ENCODE results near the gene GSTA4.

The GSTA4 gene

GRCh38 chr6:52995913-52996645 lies 995 bp upstream of the GSTA4 start:
- no peak for TF ChIP-seq Cebpa-rat (IDR thresholded peaks at IDR 0.05)
- Histone ChIP-seq H3K27ac (no peak overlapping the region), H3K4me2 (peak overlapping the region; percentile 84)

GRCh38 chr6:52994839-52995088 lies 320 bp downstream of the GSTA4 start:
- peaks cover 16% of the 10 kb centered on the region for H3K4me1 ChIP-seq
- no peaks in the 10 kb centered on the region for H3K27me3 ChIP-seq
- peak overlapping the region; percentile 92 for H3K9ac ChIP-seq
- no peaks in the 10 kb centered on the region for H3K9me3 ChIP-seq
- H3K36me3 ChIP-seq, result no peaks in the 10 kb centered on the region
- H3K4me2 ChIP-seq, result peak overlapping the region; percentile 84
- peak overlapping the region; percentile 95 for H3K27ac ChIP-seq
- peak overlapping the region; percentile 75 for H3K4me3 ChIP-seq
- no peak for TF ChIP-seq Cebpa-rat (IDR thresholded peaks at IDR 0.05)
- H4K20me1 ChIP-seq, result 0 out of 2 replicates have a peak, but pooled peaks cover 4% of the 10 kb centered on the region

More at GRCh38 chr6:52995913-52996645, 995 bp upstream of the GSTA4 start:
- Histone ChIP-seq H4K20me1 (0 out of 2 replicates have a peak, but pooled peaks cover 4% of the 10 kb centered on the region), H3K9ac (peak overlapping the region; percentile 22; the same call in 1 of the 2 replicates), H3K4me3 (peak overlapping the region; percentile 64), H3K27me3 (no peaks in the 10 kb centered on the region), H3K36me3 (no peaks in the 10 kb centered on the region), H3K4me1 (peaks cover 16% of the 10 kb centered on the region), H3K9me3 (no peaks in the 10 kb centered on the region)

- H3K4me1 ChIP-seq, result peaks cover 16% of the 10 kb centered on the region
- H3K9ac ChIP-seq, result peak overlapping the region; percentile 92
- no peak for TF ChIP-seq Cebpa-rat (IDR thresholded peaks at IDR 0.05)
- peak overlapping the region; percentile 95 for H3K27ac ChIP-seq
- peak overlapping the region; percentile 84 for H3K4me2 ChIP-seq
- peak overlapping the region; percentile 75 for H3K4me3 ChIP-seq
- no peaks in the 10 kb centered on the region for H3K9me3 ChIP-seq
- no peaks in the 10 kb centered on the region for H3K36me3 ChIP-seq
- 0 out of 2 replicates have a peak, but pooled peaks cover 4% of the 10 kb centered on the region for H4K20me1 ChIP-seq
- no peaks in the 10 kb centered on the region for H3K27me3 ChIP-seq
These were observed 849 bp downstream of the GSTA4 start for GRCh38 chr6:52994031-52994838.

- no peak for TF ChIP-seq Cebpa-rat (IDR thresholded peaks at IDR 0.05)
- H3K4me3 ChIP-seq, result no peak overlapping the region
- no peak overlapping the region for H3K27ac ChIP-seq
- H3K9ac ChIP-seq, result no peak overlapping the region
- H3K36me3 ChIP-seq, result no peaks in the 10 kb centered on the region
- 0 out of 2 replicates have a peak, but pooled peaks cover 4% of the 10 kb centered on the region for H4K20me1 ChIP-seq
- H3K9me3 ChIP-seq, result no peaks in the 10 kb centered on the region
- no peaks in the 10 kb centered on the region for H3K27me3 ChIP-seq
- H3K4me1 ChIP-seq, result peaks cover 16% of the 10 kb centered on the region
- H3K4me2 ChIP-seq, result peak overlapping the region; percentile 84
These were observed 1.8 kb downstream of the GSTA4 start for GRCh38 chr6:52992980-52993920.

GRCh38 chr6:52990342-52990741 lies 4.7 kb downstream of the GSTA4 start:
- Histone ChIP-seq H4K20me1 (peaks cover 5% of the 10 kb centered on the region; the same call in 1 of the 2 replicates), H3K36me3 (no peaks in the 10 kb centered on the region), H3K9ac (no peak overlapping the region), H3K27me3 (no peaks in the 10 kb centered on the region), H3K4me2 (no peak overlapping the region), H3K4me1 (peaks cover 12% of the 10 kb centered on the region), H3K27ac (no peak overlapping the region), H3K4me3 (no peak overlapping the region), H3K9me3 (no peaks in the 10 kb centered on the region)
- no peak for TF ChIP-seq Cebpa-rat (IDR thresholded peaks at IDR 0.05)

GRCh38 chr6:52985228-52985627 lies 9.9 kb downstream of the GSTA4 start:
- H3K27ac ChIP-seq, result no peak overlapping the region
- peak overlapping the region; percentile 81 for H3K4me2 ChIP-seq
- no peak overlapping the region for H3K9ac ChIP-seq
- no peak overlapping the region for H3K4me3 ChIP-seq
- no peaks in the 10 kb centered on the region for H3K9me3 ChIP-seq
- TF ChIP-seq Cebpa-rat (IDR thresholded peaks at IDR 0.05), result no peak
- H3K4me1 ChIP-seq, result peaks cover 26% of the 10 kb centered on the region
- peaks cover 23% of the 10 kb centered on the region for H4K20me1 ChIP-seq
- no peaks in the 10 kb centered on the region for H3K36me3 ChIP-seq
- H3K27me3 ChIP-seq, result peaks cover 15% of the 10 kb centered on the region; the same call in 1 of the 2 replicates

GRCh38 chr6:52984247-52984646 lies 10.8 kb downstream of the GSTA4 start:
- no peak overlapping the region for H3K9ac ChIP-seq
- H3K27ac ChIP-seq, result no peak overlapping the region
- peaks cover 26% of the 10 kb centered on the region for H3K4me1 ChIP-seq
- H3K4me3 ChIP-seq, result no peak overlapping the region
- peaks cover 15% of the 10 kb centered on the region; the same call in 1 of the 2 replicates for H3K27me3 ChIP-seq
- H4K20me1 ChIP-seq, result peaks cover 23% of the 10 kb centered on the region
- H3K36me3 ChIP-seq, result no peaks in the 10 kb centered on the region
- no peaks in the 10 kb centered on the region for H3K9me3 ChIP-seq
- peak overlapping the region; percentile 81 for H3K4me2 ChIP-seq
- TF ChIP-seq Cebpa-rat (IDR thresholded peaks at IDR 0.05), result no peak

DNA sequence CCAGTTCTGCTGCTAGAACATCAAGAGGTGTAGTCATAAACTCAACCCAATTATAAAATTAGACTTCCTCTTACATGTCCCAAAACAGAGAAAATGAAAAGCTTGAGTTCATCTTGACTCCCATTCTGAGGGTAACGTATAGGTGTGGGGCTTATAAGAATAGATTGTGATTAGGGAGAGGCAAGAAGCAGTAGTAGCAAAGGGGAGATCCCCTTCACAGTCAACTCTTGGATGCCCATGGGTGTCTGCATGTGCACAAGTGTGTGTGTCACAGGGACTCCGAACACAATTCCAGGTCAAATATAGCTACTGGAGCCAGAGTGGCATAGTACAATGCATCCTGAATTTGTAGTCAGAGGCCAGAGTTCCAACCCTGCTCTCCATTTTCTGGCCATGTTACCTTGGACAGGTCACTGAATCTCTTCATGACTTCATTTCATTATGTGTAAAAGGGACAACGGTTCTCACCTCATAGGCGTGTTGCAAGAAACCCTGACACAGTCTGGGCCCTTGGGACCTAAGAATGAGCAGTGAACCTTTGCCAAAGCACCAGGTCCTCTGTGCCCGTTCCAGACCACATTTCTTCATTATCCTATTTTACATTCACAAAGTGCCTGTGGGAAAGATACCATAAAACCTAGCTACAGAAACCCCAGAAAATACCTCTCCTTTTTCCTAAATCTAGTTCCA lies 11.8 kb downstream of the GSTA4 start:
- Histone ChIP-seq H3K4me2 (peak overlapping the region; percentile 81), H3K9ac (no peak overlapping the region), H3K27me3 (peaks cover 15% of the 10 kb centered on the region; the same call in 1 of the 2 replicates), H4K20me1 (peaks cover 23% of the 10 kb centered on the region), H3K36me3 (no peaks in the 10 kb centered on the region), H3K4me1 (peaks cover 26% of the 10 kb centered on the region), H3K27ac (no peak overlapping the region), H3K9me3 (no peaks in the 10 kb centered on the region), H3K4me3 (no peak overlapping the region)
- TF ChIP-seq Cebpa-rat (IDR thresholded peaks at IDR 0.05), result no peak

GRCh38 chr6:52982680-52983079 lies 12.4 kb downstream of the GSTA4 start:
- Histone ChIP-seq H3K4me3 (no peak overlapping the region), H3K4me1 (peaks cover 26% of the 10 kb centered on the region), H3K27ac (no peak overlapping the region), H4K20me1 (peaks cover 23% of the 10 kb centered on the region), H3K9ac (no peak overlapping the region), H3K36me3 (no peaks in the 10 kb centered on the region), H3K9me3 (no peaks in the 10 kb centered on the region), H3K27me3 (peaks cover 15% of the 10 kb centered on the region; the same call in 1 of the 2 replicates), H3K4me2 (peak overlapping the region; percentile 81; the same call in 1 of the 2 replicates)
- no peak for TF ChIP-seq Cebpa-rat (IDR thresholded peaks at IDR 0.05)
